GM21390 (cell line): ENCODE measurements around the gene LRFN2.

Experiments used
- ATAC-seq: cut with Tn5 transposase; IDR thresholded peaks from one replicate; pipeline ENCODE4 v1.9.1; 2021; ENCODE audit not compliant: unreplicated experiment

LRFN2 gene

DNA sequence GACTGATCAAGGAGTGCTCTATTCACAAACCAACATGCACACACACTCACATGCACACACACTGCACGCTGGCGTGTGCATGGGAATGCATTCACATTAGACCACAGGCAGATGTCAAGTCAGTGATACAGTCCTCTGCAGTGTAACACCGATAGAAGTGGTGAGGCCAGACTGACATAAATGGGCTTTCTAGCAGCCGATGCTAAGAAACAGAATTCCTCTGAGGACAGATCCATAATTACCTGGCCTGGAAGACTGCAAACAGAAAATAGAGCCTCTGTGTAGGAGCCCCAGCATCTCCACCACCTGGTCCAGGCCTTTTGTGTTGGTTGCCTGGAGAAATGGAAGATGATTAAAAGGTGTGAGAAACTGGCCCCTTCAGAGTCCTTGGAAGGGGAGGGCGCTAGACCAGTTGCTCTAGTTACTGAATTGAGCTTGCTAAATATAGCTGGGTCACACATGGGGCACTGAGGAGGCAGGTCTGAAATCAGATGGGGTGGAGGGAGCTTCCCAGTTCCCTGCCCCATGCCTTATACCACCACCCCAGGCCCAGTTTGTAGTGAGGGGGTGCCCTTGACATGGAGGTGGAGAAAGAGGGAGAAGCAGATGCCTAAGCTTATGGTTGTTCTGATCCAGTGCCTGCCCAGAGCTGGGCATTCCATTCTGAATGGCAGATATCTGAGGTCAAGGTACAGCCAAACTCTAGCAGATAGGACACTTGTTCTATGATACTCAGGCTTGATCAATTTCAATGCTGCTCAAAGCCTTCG is 233.8 kb downstream of the LRFN2 start:
- no peak for ATAC-seq

DNA sequence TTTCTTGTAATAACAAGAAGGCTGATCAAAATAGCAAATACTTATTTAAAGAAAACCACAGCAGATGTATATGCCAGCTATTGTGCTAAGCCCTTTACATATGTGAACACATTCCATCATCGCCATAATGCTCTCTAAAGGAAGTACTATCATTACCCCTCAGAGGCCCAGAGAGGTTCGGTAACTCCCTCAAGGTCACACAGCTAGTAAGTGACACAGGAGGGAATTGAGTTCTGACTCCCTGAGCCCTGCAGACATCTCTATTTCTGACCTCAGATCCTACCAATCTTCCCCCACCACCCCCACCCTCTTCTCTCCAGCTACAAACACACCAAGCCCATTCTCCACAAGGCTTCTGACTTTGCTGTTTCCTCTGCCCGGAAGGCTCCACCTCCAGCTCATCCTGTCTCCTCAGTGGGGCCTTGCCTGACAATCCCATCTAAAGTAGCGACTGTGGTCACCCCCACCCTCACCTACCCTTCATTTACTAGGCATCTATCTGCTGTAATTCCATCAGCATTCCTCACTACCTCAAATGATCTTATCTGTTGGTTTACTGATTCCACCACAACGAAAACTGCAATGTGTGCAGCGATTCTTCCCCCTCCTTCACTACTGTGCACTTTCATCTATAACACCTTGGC is 234.5 kb downstream of the LRFN2 start:
- ATAC-seq, result no peak

GRCh38 chr6:40352006-40352405 is 235.2 kb downstream of the LRFN2 start:
- no peak for ATAC-seq

- no peak for ATAC-seq
Observed at GRCh38 chr6:40350747-40351217, 236.4 kb downstream of the LRFN2 start.

- no peak for ATAC-seq
Observed at GRCh38 chr6:40349901-40350746, 237.0 kb downstream of the LRFN2 start.

DNA sequence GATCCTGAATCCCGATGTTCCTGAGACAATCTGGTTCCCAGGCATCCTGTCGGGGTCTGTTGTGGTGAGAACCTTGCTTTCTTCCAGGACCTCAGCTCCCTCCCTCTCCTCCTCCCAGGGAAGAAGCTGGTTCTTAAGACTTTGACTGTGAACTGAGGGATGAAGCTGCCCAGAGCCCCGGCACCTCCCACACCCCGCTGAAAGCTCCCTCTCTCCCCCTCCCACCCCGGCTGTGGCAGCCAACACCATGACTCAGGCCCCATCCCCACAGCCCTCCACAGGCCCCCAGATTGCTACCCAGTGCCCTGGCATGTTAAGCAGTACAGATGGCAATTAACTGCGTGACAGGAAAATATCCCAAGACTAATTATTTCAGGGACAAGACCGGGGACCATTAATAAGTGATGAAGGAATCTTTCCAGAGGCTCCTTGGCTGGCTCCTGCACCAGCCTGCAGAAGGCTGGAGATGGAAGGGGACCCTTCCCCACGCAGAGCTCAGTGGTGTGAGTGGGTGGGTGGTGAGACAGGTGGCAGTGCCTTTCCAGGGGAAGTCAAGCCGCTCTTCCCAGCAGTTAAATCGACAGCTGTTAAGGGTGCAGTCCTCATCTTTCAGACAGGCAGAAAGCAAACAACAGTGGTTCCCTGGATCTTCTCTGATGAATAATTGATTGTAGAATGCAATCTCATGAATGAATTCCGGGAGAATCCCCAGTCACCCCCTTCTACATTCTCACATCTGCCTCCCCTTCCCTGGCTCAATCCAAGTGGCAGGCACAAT is 237.9 kb downstream of the LRFN2 start:
- ATAC-seq, result no peak

- no peak for ATAC-seq
Observed at GRCh38 chr6:40348591-40348990, 238.6 kb downstream of the LRFN2 start.

- ATAC-seq, result no peak
Observed at GRCh38 chr6:40347571-40348011, 239.6 kb downstream of the LRFN2 start.

DNA sequence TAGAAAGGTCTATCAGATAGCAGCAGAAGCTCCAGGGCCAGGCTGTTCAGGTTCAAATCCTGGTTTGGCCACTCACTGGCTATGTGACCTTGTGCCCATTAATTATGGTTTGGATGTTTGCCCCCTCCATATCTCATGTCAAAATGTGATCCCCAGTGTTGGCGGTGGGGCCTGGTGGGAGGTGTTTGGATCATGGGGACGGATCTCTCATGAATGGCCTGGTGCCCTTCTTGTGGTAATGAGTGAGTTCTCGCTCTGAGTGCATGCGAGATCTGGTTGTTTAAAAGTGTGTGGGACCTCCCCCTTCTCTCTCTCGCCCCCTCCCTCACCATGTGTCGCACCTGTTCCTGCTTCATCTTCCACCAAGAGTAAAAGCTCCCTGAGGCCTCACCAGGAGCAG is 240.9 kb downstream of the LRFN2 start:
- ATAC-seq, result no peak

GRCh38 chr6:40344566-40345167 is 242.5 kb downstream of the LRFN2 start:
- no peak for ATAC-seq

DNA sequence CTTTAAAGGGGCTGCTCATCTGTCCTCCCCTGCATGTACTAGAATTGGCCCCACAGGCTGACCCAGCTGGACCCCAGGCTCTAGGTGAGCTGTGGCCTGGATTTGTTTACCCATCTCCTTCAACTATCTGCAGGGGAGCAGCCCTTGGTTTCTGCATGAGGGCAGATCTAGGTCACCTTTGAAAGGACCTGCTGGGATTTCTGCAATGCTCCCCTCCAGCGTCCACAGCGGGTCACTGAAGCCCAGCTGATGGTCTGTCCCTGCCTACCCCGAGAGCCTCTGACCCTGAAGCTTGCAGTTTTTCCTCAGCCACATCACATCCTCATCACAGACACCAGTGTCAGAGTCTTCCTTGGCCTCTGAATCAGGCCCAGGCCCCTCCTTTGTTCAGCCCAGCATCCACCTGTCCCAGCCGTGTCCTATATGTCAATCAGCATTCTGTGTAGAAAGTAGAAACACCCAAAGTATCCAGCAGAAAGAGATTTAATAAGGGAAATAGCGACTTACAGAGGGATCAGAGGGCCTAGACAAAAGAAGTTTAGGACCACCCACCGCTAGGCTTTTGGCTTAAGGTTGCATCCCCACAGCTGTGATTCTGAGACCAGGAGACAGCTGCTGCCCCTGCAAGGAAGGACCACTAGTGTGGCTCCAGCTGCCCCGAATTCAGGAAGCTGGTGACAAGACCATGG is 243.1 kb downstream of the LRFN2 start:
- ATAC-seq, result no peak

- ATAC-seq, result no peak
Observed at GRCh38 chr6:40343318-40343876, 243.8 kb downstream of the LRFN2 start.

DNA sequence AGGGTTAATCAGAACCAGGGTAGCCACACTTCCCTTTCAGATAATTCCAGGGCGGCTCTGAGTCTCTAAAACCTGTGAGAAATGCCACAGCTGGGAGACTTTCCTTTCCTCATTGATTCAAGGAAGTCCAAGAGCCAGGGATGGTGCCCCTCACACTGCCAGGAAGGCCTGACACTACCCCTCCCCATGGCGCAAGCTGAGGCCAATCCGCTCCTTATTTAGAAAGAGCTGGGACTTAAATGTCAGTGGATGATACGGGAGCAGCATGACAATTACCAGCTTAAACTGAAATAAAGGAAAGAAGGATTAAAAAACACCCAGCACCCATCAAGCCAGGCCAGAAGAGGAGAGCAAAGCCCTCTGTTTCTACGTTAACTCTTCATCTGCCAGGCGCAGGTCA is 244.4 kb downstream of the LRFN2 start:
- ATAC-seq, result no peak

- ATAC-seq, result no peak
Observed at GRCh38 chr6:40341726-40342125, 245.4 kb downstream of the LRFN2 start.
